ENCODE results near the gene MXI1.

- TF ChIP-seq ZNF565 (CRISPR knock-in tag; conservative IDR thresholded peaks at IDR 0.05; ENCODE audit: low read depth), result no peak
- no peak for TF ChIP-seq ESRRG (CRISPR knock-in tag; IDR thresholded peaks at IDR 0.05)
Observed at GRCh38 chr10:110220398-110220797, 13.0 kb downstream of the MXI1 start.
